ENCODE measurements around the gene GLYATL1B. TPM values are rescaled to one million over a fixed set of nuclear protein-coding genes. Genes with fewer than 3 reads are reported as not detected.
"Not testable (repeated sequence)": the region's sequence is repeated elsewhere in the genome, so short reads cannot be mapped to it uniquely, and the experiment has no call there.

GLYATL1B gene
- not detected for total RNA-seq

GRCh38 chr11:59086007-59086406 is at the start of gene GLYATL1B:
GLYATL1B (plus strand) TSS chr11:59086307; CDS start chr11:59086307, 0 bp downstream.
- DNase-seq: not testable (repeated sequence)

DNA sequence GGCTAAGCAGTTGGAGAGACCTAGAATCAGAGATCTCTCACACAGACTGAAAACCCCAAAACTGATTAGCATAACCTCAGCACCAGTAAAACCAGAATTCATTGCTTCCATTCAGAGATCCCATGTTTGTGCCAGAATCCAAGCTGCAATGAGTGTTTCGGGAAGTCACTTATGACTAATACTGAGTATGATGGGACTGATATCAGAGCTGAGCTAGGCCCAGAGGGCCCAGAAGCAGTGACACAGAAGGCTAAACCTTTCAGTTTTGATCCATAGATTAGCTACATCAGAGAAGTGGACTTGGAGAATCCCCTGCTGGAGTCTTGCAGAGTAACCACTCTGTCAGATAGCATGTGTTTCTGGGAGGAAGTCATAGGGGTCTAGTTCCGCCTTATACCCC is 49.6 kb upstream of the GLYATL1B start:
- DNase-seq: not testable (repeated sequence)

DNA sequence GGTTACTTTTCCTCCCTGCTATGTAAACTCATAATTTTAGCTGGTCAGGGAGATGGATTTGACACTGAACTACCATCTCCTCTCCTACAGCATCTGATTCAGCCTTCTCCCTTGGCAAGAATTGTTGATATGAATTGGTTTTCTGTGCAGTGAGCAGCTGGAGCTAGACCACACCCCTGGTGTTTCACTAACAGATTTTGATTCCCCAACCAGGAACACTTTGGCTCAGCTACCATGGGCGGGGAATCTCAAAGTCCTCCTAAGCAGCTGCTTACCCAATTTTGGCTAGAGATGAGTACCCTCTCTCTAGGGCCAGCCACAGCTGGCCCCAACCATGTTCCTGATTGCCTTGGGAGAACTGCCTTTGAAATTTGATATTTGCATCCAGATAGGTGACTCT is 48.7 kb upstream of the GLYATL1B start:
- not testable (repeated sequence) for DNase-seq

DNA sequence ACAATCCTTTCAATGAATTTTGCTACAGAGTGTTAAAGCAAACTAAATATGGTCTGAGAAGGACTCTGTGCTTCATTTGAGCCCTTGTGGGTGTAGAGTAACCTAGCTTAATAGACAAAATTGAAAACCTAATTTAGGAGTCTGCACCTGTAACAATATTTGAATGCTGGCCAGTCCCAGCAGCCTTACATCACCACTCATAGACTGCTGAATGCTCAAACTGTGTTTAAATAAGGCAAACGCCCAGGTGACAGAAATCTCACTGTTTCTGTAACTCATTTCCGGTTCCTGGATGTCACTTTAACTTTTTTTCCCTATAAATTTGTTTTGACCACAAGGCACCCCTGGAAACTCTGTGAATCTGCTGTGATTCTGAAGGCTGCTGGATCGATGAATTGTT is 45.5 kb upstream of the GLYATL1B start:
- no peak for DNase-seq

- not testable (repeated sequence) for DNase-seq
Observed at GRCh38 chr11:59051383-59051782, 34.7 kb upstream of the GLYATL1B start.

- DNase-seq: not testable (repeated sequence)
Observed at GRCh38 chr11:59052355-59052754, 33.8 kb upstream of the GLYATL1B start.

DNA sequence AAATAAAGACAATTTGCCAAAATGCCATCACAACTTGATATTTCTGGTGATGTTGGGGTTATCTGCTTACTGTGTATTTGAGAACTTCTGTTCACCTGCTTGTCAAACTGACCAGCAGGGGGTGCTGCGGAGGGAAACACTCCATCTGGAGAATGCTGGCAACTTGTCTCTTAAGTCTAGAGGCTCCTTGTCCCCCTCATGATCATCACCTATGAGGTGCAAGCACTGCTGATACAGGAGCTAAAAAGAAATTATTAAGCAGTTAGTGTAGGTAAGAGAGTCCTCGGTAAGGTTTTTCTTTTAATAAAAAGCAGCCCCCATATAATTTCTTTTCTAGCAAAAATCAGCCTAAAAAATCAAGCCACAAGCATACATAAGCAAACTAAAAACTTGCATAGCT is 32.7 kb upstream of the GLYATL1B start:
- DNase-seq: peak; percentile 77

- DNase-seq: peak; percentile 54
Observed at GRCh38 chr11:59058120-59059033, 27.7 kb upstream of the GLYATL1B start.

DNA sequence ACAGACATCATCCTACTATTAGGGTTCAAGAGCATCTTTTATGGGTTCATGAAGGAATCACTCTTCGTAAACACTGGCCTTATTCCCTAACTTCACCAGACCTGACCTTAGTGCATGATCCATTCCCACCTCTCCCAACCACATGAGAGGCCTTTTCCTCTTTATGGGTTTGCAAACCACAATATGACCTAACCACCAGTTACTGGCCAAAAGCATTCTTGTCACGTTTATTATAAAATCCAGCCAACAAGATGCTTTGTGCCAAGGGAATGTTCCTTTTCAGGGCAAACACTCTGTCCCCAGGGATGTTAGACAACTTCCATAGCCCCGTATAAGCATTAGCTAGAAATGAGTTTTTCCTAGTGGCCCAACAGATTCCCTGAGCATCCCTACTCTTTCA is 26.0 kb upstream of the GLYATL1B start:
- not testable (repeated sequence) for DNase-seq

GRCh38 chr11:59062602-59063529 is 23.2 kb upstream of the GLYATL1B start:
- DNase-seq: no peak

- DNase-seq: not testable (repeated sequence)
Observed at GRCh38 chr11:59063996-59064727, 21.9 kb upstream of the GLYATL1B start.

DNA sequence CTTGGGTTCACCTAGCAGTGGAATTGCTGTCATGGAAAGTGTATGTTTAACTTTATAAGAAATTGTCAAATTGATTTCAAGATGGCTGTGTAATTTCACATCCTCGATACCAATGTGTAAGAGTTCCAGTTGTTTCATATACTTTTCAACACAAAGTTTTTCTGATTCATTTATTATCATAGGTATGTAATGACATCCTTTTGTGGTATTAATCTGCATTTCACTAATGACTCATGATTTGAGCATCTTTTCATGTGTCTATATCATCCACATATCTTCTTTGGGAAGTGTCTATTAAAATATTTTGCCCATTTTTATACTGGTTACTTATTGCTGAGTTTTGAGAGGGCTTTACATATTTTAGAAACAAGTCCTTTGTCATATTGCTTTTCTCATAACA is 17.0 kb upstream of the GLYATL1B start:
- DNase-seq: no peak

DNA sequence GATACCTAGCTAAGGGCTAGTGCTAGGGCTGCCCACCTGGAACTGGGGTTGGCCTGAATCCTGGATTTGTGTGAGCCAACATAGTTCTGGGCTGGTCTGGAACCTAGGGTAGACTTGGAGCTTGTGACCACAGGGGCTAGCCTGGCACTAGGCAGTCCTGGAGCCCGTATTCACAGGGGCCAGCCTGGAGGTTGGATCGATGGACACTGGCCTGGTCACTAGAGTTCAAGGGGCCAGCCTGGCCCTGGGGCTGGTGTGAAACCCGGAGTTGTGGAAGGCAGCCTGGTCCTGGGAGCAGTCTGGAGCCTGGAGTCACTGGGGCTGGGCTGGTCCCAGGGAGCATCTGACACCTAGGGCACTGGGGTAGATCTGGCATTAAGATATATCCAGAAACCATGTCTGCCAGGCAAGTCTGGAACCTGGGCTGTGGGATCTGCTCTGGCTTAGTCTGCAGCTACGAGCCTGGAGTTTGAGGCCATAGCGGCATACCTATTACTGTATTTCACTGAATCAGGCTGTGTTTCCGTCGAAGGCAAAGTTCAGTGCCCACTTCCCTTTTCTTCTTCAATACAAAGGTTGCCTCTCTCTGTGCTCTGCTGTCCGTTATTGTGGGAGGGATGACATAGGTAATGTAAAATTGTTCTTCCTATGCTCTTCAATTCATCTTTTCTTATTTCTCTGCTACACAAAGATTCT is 9.1 kb upstream of the GLYATL1B start:
- no peak for DNase-seq

DNA sequence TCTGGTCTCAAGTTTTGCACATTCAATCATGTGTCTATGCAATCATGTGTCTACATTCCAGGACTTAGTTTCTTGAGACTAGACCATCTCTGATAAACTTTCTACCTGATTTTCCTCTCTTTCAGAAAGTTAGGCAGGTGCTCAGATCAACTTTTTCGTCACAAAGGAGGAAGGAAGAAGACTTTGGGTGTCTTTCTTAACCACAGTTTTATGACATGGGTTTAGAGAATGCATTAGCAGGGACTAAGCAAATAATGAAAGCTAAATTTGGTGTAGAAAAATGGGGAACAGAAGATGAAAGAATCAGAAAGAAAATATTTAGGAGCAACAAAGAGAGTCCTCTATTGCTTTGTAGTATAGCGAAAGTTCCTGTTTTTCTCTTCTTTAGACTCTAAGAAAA is 7.7 kb upstream of the GLYATL1B start:
- no peak for DNase-seq

GRCh38 chr11:59079086-59079485 is 7.0 kb upstream of the GLYATL1B start:
- DNase-seq: no peak

DNA sequence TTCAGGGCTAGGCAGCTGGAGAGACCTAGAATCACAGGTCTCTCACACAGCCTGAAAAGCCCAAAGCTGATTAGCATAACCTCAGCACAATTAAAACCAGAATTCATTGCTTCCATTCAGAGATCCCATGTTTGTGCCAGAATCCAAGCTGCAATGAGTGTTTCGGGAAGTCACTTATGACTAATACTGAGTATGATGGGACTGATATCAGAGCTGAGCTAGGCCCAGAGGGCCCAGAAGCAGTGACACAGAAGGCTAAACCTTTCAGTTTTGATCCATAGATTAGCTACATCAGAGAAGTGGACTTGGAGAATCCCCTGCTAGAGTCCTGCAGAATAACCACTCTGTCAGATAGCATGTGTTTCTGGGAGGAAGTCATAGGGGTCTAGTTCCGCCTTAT is 5.7 kb upstream of the GLYATL1B start:
- DNase-seq: not testable (repeated sequence)

GRCh38 chr11:59081430-59082020 is 4.6 kb upstream of the GLYATL1B start:
- not testable (repeated sequence) for DNase-seq

GRCh38 chr11:59088162-59088561 is 2.1 kb downstream of the GLYATL1B start:
- no peak for DNase-seq

GRCh38 chr11:59093576-59093975 is 7.5 kb downstream of the GLYATL1B start:
- DNase-seq: not testable (repeated sequence)

DNA sequence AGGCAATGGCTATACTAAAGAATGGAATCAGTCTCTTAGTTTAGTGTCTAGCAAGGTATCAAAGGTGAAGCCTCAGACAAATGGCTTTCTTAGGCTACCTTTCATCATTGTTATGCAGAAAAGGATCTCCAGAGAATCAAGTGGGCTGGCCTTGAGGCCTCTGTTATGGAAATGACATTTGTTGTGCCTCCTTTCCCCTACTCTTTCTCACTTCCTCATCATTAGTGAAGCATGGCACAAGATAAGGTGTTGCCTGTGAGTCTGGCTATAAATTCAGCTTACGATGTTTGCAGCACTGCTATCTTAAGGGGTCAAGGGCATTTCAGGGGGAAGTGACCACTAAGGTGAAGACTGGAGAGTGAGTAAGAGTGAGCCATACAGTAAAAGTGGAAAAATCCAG is 9.1 kb downstream of the GLYATL1B start:
- not testable (repeated sequence) for DNase-seq

- not testable (repeated sequence) for DNase-seq
Observed at GRCh38 chr11:59095972-59096575, 10.0 kb downstream of the GLYATL1B start.
